HUES48 (cell line): ENCODE data around the gene METTL25B.

Source experiments
- H3K27ac ChIP-seq: one replicate; pipeline ENCODE4 v1.7.0; 2013; ENCODE audit warnings: low read depth, low read length, inconsistent platforms
- H3K27me3 ChIP-seq: 2 replicates; pipeline ENCODE4 v1.6.1; 2013; ENCODE audit warnings: mild to moderate bottlenecking, low read length; ENCODE audit not compliant: control insufficient read depth, insufficient read depth
- H3K36me3 ChIP-seq: 2 replicates; pipeline ENCODE4 v1.6.1; 2013; ENCODE audit warnings: low read length; ENCODE audit not compliant: control insufficient read depth, insufficient read depth
- H3K4me1 ChIP-seq: 2 replicates; pipeline ENCODE4 v1.6.1; 2013; ENCODE audit warnings: mild to moderate bottlenecking, low read length; ENCODE audit not compliant: control insufficient read depth, insufficient read depth
- H3K4me3 ChIP-seq: 2 replicates; pipeline ENCODE4 v1.5.1; 2013; ENCODE audit warnings: mild to moderate bottlenecking, low read depth, low read length
- H3K9ac ChIP-seq: 2 replicates; pipeline ENCODE4 v1.6.1; 2013; ENCODE audit warnings: mild to moderate bottlenecking, low read depth, low read length, moderate library complexity
- H3K9me3 ChIP-seq: 2 replicates; pipeline ENCODE4 v1.6.1; 2013; ENCODE audit warnings: low read length; ENCODE audit not compliant: control insufficient read depth, insufficient read depth

Gene METTL25B

DNA sequence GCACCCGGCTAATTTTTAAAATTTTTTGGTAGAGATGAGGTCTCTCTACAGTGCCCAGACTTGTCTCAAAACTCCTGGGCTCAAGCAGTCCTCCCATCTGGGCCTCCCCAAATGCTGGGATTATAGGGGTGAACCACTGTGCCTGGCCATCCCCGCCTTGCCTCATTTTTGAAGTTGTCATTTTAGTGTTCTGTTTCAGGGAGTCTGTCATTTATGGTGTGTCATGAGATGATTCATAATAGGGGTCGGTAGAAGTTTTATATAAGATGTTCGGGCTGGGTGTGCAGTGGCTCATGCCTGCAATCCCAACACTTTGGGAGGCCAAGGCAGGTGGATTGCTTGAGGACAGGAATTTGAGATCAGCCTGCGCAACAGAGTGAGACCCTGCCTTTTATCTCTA, 47.5 kb downstream of the METTL25B start:
- no peaks in the 10 kb centered on the region for H3K27me3 ChIP-seq
- no peaks in the 10 kb centered on the region for H3K9me3 ChIP-seq
- H3K4me3 ChIP-seq: no peak overlapping the region
- H3K9ac ChIP-seq: no peak overlapping the region
- H3K27ac ChIP-seq: no peak overlapping the region
- peaks cover 28% of the 10 kb centered on the region for H3K36me3 ChIP-seq
- no peaks in the 10 kb centered on the region for H3K4me1 ChIP-seq

GRCh38 chr1:156776942-156777341, 48.7 kb downstream of the METTL25B start:
- H3K4me3 ChIP-seq: no peak overlapping the region
- H3K36me3 ChIP-seq: peaks cover 25% of the 10 kb centered on the region
- H3K4me1 ChIP-seq: no peaks in the 10 kb centered on the region
- no peak overlapping the region for H3K27ac ChIP-seq
- no peaks in the 10 kb centered on the region for H3K27me3 ChIP-seq
- no peak overlapping the region for H3K9ac ChIP-seq
- no peaks in the 10 kb centered on the region for H3K9me3 ChIP-seq

DNA sequence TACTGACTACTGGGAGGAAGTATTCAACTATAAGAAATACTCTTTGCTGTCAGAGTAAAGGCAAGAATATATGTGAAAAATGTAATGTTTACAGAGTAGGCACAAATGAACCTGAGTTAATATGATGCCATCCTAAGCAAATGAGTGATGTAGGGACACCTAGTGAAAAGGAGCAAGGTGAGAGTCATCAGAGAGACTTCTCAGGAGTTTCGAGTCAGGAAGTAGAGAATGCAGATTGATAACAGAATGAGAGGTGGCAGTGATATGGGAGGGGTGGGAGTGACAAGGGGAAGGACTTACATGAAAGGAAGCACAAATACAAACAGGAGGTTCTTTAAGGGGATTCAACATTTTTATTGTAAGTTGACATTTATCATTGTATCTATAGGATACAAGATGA, 49.3 kb downstream of the METTL25B start:
- H3K36me3 ChIP-seq: peaks cover 29% of the 10 kb centered on the region
- H3K27ac ChIP-seq: no peak overlapping the region

DNA sequence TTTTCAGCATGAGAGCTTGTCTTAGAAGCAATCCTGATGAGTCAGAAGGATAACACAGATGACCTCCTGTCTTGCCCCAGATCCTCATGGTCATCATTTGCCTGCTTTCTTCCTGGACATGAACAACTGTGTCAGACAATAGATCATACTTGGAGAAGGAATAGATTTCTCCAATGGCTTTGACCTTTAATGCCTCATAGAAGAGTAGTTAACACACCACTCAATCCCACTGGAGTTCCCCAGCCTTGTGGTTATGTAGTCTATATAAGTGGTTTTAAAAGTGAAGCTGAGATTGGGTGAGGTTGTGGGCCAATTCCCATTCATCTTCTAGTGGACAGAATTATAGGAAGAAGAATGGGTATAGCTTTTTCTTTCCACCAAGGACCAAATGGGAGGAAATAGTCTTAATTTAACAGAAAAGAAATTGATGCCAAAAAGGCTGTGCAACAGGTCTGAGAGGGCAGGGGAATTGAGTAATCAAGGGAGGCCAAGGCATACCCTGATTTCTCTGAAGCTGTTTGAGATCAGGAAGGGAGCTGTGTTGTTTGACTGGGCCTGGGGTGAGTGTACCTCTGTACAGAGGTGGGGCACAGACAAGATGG, 53.4 kb downstream of the METTL25B start:
- Histone ChIP-seq H3K9me3 (no peaks in the 10 kb centered on the region), H3K4me1 (no peaks in the 10 kb centered on the region), H3K4me3 (no peak overlapping the region), H3K9ac (no peak overlapping the region), H3K27me3 (no peaks in the 10 kb centered on the region), H3K36me3 (peaks cover 42% of the 10 kb centered on the region), H3K27ac (no peak overlapping the region)

More for the DNA sequence above, 49.3 kb downstream of the METTL25B start:
- H3K4me3 ChIP-seq: no peak overlapping the region
- H3K4me1 ChIP-seq: no peaks in the 10 kb centered on the region
- H3K27me3 ChIP-seq: no peaks in the 10 kb centered on the region
- no peak overlapping the region for H3K9ac ChIP-seq
- no peaks in the 10 kb centered on the region for H3K9me3 ChIP-seq

DNA sequence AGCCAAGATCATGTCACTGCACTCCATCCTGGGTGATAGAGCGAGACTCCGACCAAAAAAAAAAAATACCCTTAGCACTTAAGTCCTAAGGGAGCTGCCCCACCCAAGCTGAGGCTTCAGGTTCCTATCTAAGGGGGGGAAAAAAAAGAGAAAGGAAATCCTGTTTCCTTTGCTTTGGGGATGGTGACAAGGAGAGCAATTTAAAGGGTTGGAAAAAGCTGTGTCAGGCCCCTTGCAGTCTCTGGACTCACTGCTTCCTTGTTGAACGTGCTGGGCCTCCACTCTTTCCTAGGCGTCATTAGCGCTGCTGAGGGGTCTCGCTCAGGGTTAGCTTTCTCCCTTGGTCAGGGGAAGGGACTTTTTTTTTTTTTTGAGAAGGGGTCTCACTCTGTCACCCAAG, 57.2 kb downstream of the METTL25B start:
- Histone ChIP-seq H3K4me1 (no peaks in the 10 kb centered on the region), H3K36me3 (peaks cover 65% of the 10 kb centered on the region), H3K9me3 (no peaks in the 10 kb centered on the region), H3K9ac (no peak overlapping the region), H3K27me3 (no peaks in the 10 kb centered on the region), H3K4me3 (no peak overlapping the region), H3K27ac (no peak overlapping the region)
